Measurements from ENCODE around the gene PTER.

DNA sequence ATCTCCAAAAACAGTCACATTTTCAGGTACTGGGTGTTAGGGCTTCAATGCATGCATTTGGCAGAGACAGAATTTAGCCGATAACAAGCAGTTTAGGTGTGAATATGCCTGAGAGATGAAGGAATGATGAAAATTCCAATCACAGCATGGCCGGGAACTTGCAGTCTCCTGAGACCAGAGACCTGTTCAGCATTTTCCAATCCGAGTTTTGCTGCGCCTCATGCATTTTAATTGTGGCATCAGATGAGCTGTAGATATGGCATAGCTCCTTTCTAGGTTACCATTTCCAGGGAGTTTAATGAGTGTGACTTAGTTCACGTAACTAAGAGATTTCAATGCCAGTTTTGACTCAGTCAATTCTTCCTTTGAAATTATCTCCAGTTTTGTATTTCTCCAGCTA, 99.3 kb downstream of the PTER start:
- TF ChIP-seq, protein P1, sequence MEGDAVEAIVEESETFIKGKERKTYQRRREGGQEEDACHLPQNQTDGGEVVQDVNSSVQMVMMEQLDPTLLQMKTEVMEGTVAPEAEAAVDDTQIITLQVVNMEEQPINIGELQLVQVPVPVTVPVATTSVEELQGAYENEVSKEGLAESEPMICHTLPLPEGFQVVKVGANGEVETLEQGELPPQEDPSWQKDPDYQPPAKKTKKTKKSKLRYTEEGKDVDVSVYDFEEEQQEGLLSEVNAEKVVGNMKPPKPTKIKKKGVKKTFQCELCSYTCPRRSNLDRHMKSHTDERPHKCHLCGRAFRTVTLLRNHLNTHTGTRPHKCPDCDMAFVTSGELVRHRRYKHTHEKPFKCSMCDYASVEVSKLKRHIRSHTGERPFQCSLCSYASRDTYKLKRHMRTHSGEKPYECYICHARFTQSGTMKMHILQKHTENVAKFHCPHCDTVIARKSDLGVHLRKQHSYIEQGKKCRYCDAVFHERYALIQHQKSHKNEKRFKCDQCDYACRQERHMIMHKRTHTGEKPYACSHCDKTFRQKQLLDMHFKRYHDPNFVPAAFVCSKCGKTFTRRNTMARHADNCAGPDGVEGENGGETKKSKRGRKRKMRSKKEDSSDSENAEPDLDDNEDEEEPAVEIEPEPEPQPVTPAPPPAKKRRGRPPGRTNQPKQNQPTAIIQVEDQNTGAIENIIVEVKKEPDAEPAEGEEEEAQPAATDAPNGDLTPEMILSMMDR (IDR thresholded peaks at IDR 0.05): no peak
- TF ChIP-seq EZH2 (IDR thresholded peaks at IDR 0.05) (no peak), EZH2phosphoT487 (IDR thresholded peaks at IDR 0.05) (no peak)

Measured in neural progenitor cell (in vitro differentiated cells).